GM18507 (cell line): ENCODE data around the gene IL17RD.

Experiments used
- DNase-seq: peaks from one replicate; pipeline ENCODE4 v3.0.0; 2011; ENCODE audit warnings: low read depth; ENCODE audit not compliant: insufficient read length; ENCODE audit errors: extremely low spot score
- FAIRE-seq: peaks from 2 replicates; lab custom pipeline; 2011; peaks lifted over from hg19 to GRCh38; lab: Jason Lieb, UNC

The IL17RD gene

DNA sequence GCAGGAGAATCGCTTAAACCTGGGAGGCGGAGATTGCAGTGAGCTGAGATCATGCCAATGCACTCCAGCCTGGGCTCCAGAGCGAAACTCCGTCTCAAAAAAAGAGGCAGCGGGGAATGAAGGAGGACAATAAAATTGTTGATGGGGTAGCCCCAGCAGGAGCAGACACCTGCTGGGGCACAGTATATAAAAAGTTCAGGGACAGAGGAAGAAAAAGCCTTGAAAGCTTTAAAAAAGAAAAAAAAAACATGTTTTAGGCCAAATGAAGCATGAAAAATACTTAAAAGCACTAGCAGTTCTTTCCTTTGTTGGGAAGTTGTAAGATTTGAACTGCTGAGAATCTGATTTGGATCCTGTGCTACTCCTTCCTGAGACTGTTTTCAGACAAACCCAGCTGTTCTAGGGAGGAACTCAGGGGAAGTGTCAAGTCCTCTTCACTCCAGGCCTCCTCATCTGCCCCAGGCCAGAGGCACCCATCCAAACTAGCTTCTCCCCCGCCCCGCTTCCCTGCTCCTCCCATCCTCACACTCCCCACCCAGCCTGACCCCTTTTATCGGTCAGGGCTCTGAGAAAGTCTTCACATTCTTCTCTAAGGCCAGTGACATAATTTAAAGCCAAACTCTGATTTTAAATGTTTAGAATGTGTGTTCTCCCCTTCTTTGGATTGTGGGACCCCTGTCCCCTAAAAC lies 4.9 kb downstream of the IL17RD start:
- DNase-seq: no peak
- FAIRE-seq: no peak

DNA sequence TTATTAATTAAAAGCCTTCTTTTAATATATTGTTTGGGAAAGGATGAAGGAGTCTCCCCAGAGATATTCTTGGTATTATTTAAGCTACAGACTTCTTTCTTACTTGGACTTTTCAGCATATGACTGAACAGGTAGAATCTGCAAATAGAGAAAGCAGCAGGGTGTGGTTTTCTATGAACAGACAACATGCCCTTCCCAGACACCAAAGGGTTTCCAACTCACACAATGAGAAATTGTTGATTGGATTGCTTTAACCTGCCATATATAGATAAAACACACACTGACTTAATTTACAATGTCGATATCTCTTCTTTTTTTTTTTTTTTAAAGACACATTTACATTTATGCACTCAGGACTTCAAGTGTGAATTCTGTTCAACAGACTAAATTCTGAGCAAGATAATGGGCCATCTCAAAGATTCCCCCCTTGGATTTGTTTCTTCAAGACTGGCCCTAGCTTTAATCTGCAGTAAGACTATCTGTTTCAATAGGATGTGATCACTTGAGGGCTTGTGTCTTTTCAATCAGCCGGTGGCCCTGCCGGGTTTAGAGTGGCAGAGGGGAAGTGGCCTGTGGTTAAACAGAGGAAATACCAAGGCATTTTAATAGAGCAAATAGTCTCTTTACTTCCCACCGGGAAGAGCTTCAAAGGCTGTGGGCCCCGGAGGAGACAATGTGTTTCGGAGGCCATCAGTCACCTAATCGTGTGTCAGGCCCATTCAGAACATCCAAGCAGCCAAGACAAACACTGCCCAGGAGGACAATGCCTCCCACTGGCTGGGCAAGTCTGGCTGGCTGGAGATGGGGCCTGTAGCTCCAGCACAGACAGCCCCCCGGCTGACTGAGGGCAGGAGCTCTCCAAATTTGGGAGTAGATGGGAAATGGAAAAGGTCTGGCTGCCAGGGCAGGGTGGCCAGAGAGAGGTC lies 6.1 kb downstream of the IL17RD start:
- DNase-seq (no peak), FAIRE-seq (no peak)

DNA sequence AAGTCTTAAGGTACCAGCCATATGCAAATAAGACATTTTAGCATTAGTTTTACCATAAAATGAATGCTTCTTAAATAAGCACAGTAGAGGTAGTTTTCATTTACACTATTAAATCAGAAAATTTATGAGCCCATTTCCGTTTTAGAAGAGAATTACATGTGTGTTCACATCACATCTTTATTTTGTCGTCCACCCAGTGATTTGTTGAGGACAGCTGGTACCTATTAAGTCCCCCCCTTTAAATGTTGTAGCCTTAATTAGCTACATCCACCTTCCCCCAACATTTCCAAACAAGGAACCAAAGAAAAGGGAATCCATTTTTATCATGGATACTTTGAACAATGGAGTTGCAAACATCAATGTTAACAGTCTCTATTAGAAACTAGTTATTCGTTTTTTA lies 6.8 kb downstream of the IL17RD start:
- FAIRE-seq (no peak), DNase-seq (no peak)

DNA sequence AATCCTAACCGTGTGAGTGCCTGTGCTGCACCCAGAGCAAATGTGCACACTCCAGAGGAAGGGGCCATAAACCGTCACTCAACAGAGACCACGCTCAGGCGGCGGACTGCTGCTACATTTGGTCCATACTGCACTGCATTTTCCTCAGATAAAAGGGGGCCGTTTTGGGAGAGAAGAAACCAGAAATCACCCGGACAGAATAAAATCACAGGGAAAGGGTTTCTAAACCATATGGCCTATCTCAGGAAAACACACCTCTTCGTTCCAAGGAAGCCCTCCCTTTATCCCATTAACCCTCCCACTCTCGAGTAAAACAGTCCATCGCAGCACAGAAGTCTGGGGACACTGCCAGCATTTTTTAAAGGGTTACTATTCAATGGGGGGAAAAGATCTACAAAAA lies 7.6 kb downstream of the IL17RD start:
- FAIRE-seq: no peak

DNA sequence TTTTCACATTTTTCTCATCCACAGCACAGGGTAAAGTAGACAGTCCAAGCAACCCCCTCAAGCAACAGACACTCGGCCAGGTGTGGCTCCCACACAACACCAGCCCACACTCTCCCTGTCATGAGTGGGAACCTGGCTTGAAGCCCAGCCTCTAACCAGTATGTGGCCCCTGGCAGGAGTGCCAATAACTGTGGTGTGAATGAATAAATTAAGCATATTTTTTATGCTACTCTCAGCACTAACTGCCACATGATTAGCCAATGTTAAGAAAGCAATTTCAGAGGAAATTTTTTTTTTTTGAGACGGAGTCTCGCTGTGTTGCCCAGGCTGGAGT lies 9.9 kb downstream of the IL17RD start:
- FAIRE-seq (no peak), DNase-seq (no peak)

More for the DNA sequence above, 7.6 kb downstream of the IL17RD start:
- no peak for DNase-seq

DNA sequence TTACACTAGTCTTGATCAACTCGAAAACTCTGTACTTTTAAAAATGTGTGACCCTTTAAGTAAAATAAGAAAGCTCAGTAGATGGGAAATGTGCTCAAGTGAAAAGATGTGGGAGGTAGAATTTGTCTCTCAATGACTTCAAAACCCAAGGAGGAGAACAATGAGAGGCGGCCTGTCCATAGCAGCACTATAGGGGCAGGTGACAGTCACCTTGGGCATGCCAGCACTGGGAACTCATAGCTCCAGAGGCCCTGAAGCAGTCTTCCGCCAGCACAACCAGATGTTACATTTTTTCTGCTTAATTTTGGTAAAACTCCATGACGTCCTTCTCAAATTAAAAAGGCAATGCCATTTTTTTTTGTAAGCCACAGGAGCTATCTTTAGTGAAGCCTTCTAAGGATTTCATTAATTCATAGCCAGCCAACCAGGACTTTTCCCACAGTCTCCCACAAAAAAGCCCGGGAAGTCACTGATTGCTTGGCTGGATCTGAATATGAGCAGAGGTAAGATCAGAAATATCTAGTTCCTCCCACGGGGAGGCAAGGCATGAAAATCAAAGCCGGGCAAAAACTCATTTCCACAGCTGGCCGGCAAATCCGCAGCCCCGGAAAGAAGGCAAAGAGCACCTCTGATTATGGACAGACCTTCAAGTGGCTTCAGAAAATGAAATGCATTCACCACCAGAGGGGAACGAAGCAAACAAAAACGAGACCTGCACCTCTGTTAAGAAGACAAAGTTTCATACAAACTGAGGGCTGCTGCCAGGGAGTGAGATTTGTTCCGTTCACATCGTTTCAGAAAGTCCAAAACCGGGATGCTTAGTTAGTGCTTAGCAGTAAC lies 10.5 kb downstream of the IL17RD start:
- no peak for DNase-seq
- no peak for FAIRE-seq

DNA sequence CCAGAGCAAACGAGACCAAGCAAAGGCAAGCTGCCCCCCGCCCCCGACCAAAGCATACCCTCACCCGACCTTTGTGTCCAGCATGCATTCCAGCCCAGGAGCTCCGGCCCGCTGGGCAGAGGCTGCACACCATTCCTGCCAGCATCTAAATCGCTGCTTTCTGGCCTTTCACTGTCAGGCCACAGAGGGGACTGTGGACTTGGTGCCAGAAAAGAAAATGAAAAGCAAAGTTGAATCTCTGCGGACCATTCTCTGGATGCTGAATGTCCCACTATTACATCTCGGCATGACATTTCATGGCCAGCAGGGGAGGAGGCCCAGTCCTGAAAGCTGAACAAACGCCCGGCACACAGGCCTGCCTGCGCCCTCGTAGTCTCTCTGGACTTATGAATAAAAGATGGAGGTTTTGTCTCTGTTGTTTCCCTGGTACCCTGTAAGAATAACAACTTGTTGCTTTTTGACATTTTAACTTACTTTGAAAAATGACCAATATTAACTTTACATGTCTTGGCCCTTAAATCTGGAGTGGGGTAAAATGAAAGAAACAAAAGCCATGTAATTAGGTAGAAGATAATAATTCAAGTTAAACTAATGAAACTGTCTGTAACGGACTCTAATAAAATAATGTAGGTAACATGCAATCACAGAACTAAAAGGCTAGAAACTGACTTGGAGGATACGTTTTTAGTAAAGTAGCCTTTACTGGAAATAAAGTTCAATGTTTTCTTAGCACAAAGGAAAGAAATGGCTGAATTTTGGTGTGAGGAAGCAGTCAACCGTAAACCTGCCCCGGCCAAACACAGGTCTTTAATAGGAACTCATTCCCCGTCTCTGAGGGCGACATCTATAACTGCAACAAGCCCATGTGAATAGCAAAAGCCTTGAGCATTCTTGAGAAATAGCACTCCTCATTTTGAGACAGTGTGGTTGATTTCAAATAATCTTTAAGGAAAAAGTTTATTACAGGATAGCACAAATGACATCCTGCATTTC lies 12.7 kb downstream of the IL17RD start:
- FAIRE-seq (no peak), DNase-seq (no peak)

DNA sequence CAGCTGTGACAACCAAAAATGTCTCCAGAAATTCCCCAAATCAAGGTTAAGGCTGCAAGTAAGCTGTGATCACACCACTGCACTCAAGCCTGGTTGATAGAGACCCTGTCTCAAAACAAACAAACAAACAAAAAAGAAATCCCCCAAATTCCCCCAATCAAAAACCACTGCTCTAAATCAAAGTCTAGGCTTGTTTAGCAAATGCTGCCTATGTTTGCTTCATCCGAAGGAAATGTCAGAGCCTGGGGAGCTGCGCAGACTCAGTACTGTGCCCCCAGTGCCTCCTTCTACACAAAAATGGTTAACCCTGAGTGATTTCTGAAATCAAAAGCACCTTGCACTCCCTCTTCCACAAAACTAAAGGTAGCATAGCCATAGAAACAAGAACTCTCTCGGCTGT lies 13.4 kb downstream of the IL17RD start:
- no peak for FAIRE-seq

DNA sequence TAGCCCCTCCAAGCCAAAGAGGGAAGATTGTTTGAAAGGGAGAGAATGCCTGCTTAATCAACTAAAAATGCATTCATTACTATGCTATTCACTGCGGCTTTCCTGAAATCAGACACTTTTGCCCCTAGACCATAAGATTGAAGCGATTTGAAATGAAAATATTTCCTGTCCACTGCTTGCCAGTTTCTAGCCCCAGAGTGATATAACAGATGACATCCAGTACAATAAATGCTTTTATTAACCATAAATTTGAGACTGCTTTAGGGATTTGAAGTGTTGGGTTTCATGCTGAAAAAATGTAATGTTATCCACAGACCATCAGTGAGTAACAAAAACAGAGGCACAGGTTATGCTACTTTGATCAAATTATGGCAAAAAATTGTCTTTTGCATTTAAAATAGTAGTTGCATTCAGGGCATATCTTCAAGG lies 14.1 kb downstream of the IL17RD start:
- DNase-seq (no peak), FAIRE-seq (no peak)

More for the DNA sequence above, 13.4 kb downstream of the IL17RD start:
- no peak for DNase-seq

DNA sequence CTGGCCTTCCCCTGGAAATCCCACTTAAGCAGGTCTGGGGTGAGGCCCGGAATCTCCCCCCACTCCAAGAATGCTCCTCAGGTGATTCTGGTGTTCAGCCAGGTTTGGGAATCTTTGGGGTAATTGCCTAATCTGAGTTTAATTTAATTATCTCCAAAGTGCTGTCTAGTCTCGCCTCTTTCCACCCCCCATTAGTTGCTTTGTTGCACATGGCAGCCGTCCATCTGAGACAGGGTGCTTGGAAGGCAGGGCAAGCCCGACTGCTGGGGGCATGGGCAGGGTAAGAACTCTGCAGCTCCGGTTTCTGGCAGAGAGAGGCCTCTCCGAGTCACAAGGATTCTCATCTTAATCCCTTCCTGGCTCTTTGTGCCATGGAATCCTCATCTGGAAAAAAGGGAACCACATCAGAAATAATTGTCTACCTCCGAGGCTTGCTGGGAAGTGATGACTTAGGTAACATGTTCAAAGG lies 15.0 kb downstream of the IL17RD start:
- FAIRE-seq: no peak

DNA sequence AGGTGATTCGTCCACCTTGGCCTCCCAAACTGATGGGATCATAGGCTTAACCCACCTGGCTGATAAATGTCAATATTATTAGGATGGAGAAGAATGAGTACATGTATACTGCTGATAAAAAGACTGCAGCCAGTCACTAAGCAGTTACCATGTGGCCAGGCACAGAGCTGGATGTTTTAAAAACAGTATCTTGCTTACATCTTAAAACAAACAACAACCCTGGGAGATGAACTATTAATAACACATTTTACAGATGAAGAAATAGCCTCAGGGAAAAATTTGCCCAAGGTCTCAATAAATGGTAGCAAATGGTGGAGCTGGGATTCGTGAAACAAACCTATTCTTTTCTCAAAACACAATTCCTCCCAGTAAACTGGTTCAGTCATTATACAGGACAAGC lies 18.1 kb downstream of the IL17RD start:
- no peak for FAIRE-seq
- DNase-seq: no peak

More for the DNA sequence above, 15.0 kb downstream of the IL17RD start:
- DNase-seq: no peak

DNA sequence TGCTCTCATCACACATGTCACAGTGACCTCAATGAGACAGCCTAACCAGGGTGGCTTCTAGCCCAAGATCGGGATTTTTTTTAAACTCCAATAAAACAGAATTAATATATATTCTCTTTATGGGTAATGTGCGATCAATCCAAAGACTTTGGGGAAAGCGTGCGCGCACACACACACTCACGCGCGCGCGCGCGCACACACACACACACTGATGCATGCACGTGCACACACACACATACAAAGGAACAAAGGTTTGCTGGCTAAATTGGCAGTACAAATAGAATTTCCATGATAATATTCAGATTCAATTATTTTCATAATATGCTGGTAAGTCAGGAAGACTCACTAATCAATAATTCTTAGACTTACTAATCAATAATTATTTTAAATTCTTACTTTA lies 19.3 kb downstream of the IL17RD start:
- no peak for DNase-seq
- no peak for FAIRE-seq

DNA sequence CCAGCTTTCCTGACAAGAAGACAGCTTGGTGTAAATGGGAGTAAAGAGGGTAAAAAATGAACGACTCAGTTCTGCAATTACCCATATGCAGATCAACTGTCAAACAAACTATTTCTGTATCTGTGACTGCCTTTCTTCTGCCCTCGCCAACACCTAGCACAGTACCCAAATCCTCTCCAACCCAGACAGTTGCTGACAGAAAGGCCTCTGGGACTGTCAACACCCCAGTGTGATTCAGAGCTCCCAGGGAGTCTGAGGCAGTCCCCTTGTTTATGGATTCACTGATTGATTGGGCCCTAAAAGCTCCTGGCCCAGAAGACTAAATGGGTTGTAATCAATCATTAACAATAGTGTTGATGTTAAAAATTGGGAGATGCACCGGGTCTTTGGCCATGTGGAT lies 20.2 kb downstream of the IL17RD start:
- FAIRE-seq (no peak), DNase-seq (no peak)

DNA sequence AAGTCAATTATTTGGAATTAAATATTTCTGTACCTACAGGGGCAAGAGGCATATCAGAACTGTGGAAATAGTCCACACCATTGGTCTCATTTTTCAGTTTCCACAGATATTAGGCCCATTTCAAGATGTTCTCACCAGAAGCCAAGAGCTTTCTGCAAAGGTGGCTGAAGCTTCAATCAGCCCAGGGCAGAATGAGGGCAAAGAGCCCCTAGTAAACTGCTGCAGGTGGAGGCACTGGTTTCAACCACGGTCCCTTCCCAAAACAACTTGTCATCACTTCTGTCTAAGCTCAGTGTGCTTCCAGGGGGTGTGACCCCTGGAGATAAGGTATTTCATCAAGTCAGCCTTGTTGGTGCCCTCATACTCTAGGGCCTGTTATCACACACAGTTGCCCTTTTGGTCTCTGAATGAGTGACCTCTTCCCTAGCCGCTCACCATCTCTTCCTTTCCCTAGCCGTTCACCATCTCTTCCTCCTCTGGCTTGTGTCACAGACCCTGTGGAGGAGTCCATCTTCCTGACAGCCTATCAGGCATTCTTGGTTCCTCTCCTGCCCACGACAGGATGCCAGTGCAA lies 21.2 kb downstream of the IL17RD start:
- no peak for FAIRE-seq
- no peak for DNase-seq

DNA sequence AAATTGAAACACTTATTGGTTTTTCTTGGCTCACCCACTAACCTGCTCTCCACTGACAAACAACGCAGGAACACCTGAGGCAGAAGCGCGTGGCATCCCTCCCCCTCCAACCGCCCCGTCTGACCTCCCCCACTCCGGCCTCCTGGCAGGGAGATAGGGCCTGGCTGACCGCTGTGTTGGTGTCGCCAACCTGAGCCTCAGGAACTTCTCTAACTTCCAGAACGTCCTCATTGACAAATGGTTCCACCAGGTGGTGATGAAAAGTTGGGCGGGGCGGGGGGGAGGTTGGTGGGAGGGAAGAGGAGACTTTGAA lies 22.8 kb downstream of the IL17RD start:
- DNase-seq: no peak

DNA sequence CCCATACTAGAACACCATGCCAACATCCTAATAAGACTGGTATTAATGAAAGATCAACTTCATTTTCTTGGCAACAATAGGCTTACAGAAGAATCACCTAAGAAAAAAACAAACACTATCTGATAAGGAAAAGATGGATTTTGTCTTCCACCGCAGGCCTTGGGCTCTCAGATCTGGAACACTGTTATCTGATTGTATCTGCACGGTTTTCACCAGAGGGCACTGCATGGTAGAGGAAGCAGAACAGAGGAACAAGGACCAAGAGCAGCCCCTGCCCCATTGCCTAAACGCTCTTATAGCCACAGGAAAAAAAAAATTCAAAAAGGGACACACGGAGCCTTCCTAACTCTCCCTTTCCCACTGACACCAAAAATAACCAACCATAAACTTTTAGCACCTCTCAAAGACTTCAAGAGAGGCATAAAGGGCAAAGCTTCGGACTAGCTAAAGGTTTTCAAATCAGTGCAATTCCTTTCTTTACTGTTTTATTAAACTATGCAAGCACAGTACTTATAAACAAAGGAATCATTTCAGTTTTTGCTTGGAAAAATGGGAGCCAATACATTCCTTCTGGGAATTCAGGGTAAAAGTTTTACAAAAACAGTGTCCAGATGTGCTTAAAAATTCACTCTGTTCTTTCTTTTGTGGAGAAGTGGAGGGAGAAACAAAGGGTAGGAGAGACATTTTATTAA lies 23.3 kb downstream of the IL17RD start:
- FAIRE-seq: no peak

More for the DNA sequence above, 22.8 kb downstream of the IL17RD start:
- FAIRE-seq: no peak

DNA sequence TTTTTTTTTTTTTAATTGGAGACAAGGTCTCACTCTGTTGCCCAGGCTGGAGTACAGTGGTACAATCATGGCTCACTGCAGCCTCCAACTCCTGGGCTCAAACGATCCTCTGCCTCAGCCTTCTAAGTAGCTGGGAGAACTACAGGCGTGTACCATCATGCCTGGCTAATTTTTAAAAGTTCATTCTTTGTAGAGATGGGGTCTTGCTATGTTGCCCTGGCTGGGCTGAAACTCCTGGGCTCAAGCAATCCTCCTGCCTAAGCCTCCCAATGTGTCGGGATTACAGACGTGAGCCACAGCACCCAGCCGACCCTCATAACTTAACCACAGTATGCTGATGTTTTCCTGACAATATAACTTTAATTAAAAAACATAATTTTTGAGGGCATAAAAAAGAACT lies 24.3 kb downstream of the IL17RD start:
- no peak for FAIRE-seq
- DNase-seq: no peak

More for the DNA sequence above, 23.3 kb downstream of the IL17RD start:
- no peak for DNase-seq
